ENCODE data around the gene PRKACB. TPM values are rescaled to one million over a fixed set of nuclear protein-coding genes. Genes with fewer than 3 reads are reported as not detected.

PRKACB gene
- total and polyA plus RNA-seq, 2 of the 8 experiments (the other 6 are each of a cell fraction or from before 2014, with no cell fraction given): 7.8 to 31.0 TPM

DNA sequence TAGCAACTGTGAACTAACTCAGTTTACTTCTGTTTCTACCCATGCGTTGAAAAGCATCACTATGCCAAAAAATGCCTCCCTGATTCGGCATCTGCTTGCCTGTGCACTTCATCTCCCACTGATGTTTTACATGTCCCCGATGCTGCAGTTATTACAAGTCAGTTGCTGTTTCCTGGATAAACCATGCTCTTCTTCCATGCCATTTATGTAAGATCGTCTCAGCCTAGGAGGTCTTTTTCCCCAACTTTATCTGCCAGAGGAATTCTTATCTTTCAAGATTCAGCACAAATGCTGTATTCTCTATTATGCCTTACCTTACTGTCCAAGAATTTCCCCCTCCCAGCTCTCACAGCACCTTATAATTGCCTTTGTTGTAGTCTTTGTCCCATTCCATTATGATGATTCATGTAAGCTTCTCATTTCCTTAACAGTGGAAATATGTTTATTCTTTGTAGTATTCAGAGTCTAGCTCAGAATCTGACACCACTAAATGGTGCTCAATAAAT is 30.0 kb downstream of the PRKACB start:
- no peak overlapping the region for H3K56ac ChIP-seq (replicated peaks; ENCODE audit: insufficient read length, low read depth, low read length)
- no peaks in the 10 kb centered on the region for H3K79me1 ChIP-seq (ENCODE audit: low read depth, low read length)
- H3K79me2 ChIP-seq (ENCODE audit: control insufficient read depth in 1 of 2, insufficient read depth in 2 of 2, low read length in 2 of 2): no peaks in the 10 kb centered on the region
- no peak overlapping the region for H3K14ac ChIP-seq (ENCODE audit: insufficient read length)
- H3K4me2 ChIP-seq (ENCODE audit: insufficient read depth in 1 of 2, low read depth in 2 of 2, low read length in 2 of 2): no peak overlapping the region
- H4K5ac ChIP-seq (ENCODE audit: insufficient read length, low read depth, low read length): no peak overlapping the region
- H3K4me1 ChIP-seq (replicated peaks in 1 of 4; ENCODE audit: control insufficient read depth in 3 of 4, insufficient read depth in 4 of 4, low read length in 3 of 4): no peaks in the 10 kb centered on the region; a peak in 1 of 7 replicates
- H3K9ac ChIP-seq (replicated peaks in 1 of 4; ENCODE audit: extremely low read depth in 1 of 4, low read depth in 3 of 4, low read length in 3 of 4): no peak overlapping the region
- no peak overlapping the region for H2AFZ ChIP-seq (ENCODE audit: low read length)
- no peaks in the 10 kb centered on the region for H4K20me1 ChIP-seq (replicated peaks in 1 of 2; ENCODE audit: control insufficient read depth in 1 of 2, insufficient read depth in 2 of 2, low read length in 2 of 2)
- H3K9me3 ChIP-seq (ENCODE audit: insufficient read depth in 2 of 2, low read depth in 1 of 2, low read length in 1 of 2): no peaks in the 10 kb centered on the region
- H2BK15ac ChIP-seq (ENCODE audit: low read length): no peak overlapping the region
- H2BK120ac ChIP-seq (replicated peaks; ENCODE audit: low read depth, low read length): no peak overlapping the region
- no peak overlapping the region for H2BK12ac ChIP-seq (ENCODE audit: low read depth, low read length)
- no peak overlapping the region for H3K27ac ChIP-seq (ENCODE audit: low read depth, low read length)
- H2BK5ac ChIP-seq (ENCODE audit: low read depth, low read length): no peak overlapping the region
- H3K27me3 ChIP-seq (replicated peaks in 1 of 4; ENCODE audit: control insufficient read depth in 3 of 4, extremely low read depth in 1 of 4, insufficient read depth in 3 of 4, low read length in 3 of 4): no peaks in the 10 kb centered on the region
- H2AK5ac ChIP-seq (ENCODE audit: low read depth, low read length): no peak overlapping the region; the same call in 1 of the 2 replicates
- H3K23me2 ChIP-seq (ENCODE audit: low read depth, low read length): no peaks in the 10 kb centered on the region
- no peak overlapping the region for H4K91ac ChIP-seq (replicated peaks; ENCODE audit: insufficient read length, low read length)
- H3K4me3 ChIP-seq (ENCODE audit: extremely low read depth in 1 of 4, insufficient read depth in 2 of 4, low read depth in 3 of 4, low read length in 4 of 4): no peak overlapping the region
- TF ChIP-seq JUN (IDR thresholded peaks at IDR 0.05; ENCODE audit: low read depth, low read length) (0 out of 2 replicates have a peak, but pooled peaks have one; percentile 17), JUND (IDR thresholded peaks at IDR 0.05; ENCODE audit: low read length) (peak; percentile 26; the same call in 1 of the 2 replicates), SIRT6 (IDR thresholded peaks at IDR 0.05; ENCODE audit: low read length) (no peak)
- CTCF ChIA-PET (ENCODE audit: partially characterized antibody): no interaction called here
- no peak overlapping the region for H3K4ac ChIP-seq (replicated peaks; ENCODE audit: insufficient read length, low read depth, low read length)
- no peak overlapping the region for H3K18ac ChIP-seq (ENCODE audit: extremely low read depth, low read length)
- no peak for FAIRE-seq
- H3K23ac ChIP-seq (ENCODE audit: insufficient read length): no peak overlapping the region
- no peak for DNase-seq (ENCODE audit: low read depth in 1 of 2, low spot score in 2 of 2)
- no peak overlapping the region for H2BK20ac ChIP-seq (ENCODE audit: low read length)
- H4K8ac ChIP-seq (ENCODE audit: extremely low read depth, insufficient read depth, low read length): no peak overlapping the region
- POLR2A ChIA-PET (ENCODE audit: partially characterized antibody): no interaction called here
- no peaks in the 10 kb centered on the region for H3K36me3 ChIP-seq (ENCODE audit: control insufficient read depth in 2 of 4, insufficient read depth in 4 of 4, low read length in 3 of 4)
- WGBS, 2 experiments (ENCODE audit: extremely low coverage in 1 of 2, insufficient coverage in 1 of 2, insufficient read length in 1 of 2, insufficient replicate concordance in 2 of 2, low coverage in 1 of 2, low lambda C conversion rate in 2 of 2, missing lambda C conversion rate in 1 of 2): 87% methylated on average over 4 of the region's 4 CpGs; no CpG with 5 or more reads in 1 of the 2 experiments

Measured in H1 (cell line).